DND-41 (cell line): ENCODE measurements around the gene SLC26A11.

Experiments
- ATAC-seq: fragments of 200-7000 bp; cut with Tn5 transposase; 3 replicates; pipeline ENCODE4 v1.9.1; 2021; ENCODE audit warnings: low read depth; ENCODE audit not compliant: insufficient read depth
- DNase-seq: peaks from one replicate; pipeline ENCODE4 v3.0.0-alpha.2; 2020
- H2AFZ ChIP-seq: 2 replicates; pipeline ENCODE4 v1.6.0; 2012; ENCODE audit warnings: low read depth, low read length
- H3K27ac ChIP-seq: 2 replicates; pipeline ENCODE4 v1.5.1; 2012; ENCODE audit warnings: low read length, inconsistent platforms
- H3K27me3 ChIP-seq: fragments of 200-600 bp; sonication (generic); 2 replicates; pipeline ENCODE4 v1.6.0; 2012; ENCODE audit warnings: low read length, mild to moderate bottlenecking, inconsistent platforms; ENCODE audit not compliant: insufficient read depth, poor library complexity
- H3K36me3 ChIP-seq: 2 replicates; pipeline ENCODE4 v1.5.1; 2012; ENCODE audit warnings: low read length, inconsistent platforms; ENCODE audit not compliant: insufficient read depth
- H3K4me1 ChIP-seq: 2 replicates; pipeline ENCODE4 v1.5.1; 2012; ENCODE audit warnings: mild to moderate bottlenecking, low read length; ENCODE audit not compliant: insufficient read depth
- H3K4me2 ChIP-seq: 2 replicates; pipeline ENCODE4 v1.6.0; 2012; ENCODE audit warnings: mild to moderate bottlenecking, moderate library complexity, low read length, inconsistent platforms; ENCODE audit not compliant: insufficient read depth
- H3K4me3 ChIP-seq, 2 experiments: fragments of 200-600 bp in 1 of 2; shearing (Covaris generic) in 1 of 2; 2 replicates each; pipeline ENCODE4 v1.5.1; 2012 to 2016; ENCODE audit warnings: inconsistent platforms in 2 of 2, low read length in 2 of 2, mild to moderate bottlenecking in 2 of 2, low read depth in 1 of 2, moderate library complexity in 1 of 2
- H3K79me2 ChIP-seq: 2 replicates; pipeline ENCODE4 v1.6.0; 2012; ENCODE audit warnings: low read length, inconsistent platforms; ENCODE audit not compliant: insufficient read depth
- H3K9ac ChIP-seq: 2 replicates; pipeline ENCODE4 v1.6.0; 2012; ENCODE audit warnings: low read depth, mild to moderate bottlenecking, inconsistent platforms, low read length, moderate library complexity
- H3K9me3 ChIP-seq: 2 replicates; pipeline ENCODE4 v1.5.1; 2012; ENCODE audit warnings: low read length, moderate library complexity, mild to moderate bottlenecking, inconsistent platforms; ENCODE audit not compliant: insufficient read depth, severe bottlenecking
- H4K20me1 ChIP-seq: 2 replicates; pipeline ENCODE4 v1.6.0; 2012; ENCODE audit warnings: low read length; ENCODE audit not compliant: insufficient read depth
- CTCF ChIP-seq: IDR thresholded peaks from 2 replicates; pipeline ENCODE4 v1.5.1; 2012; ENCODE audit warnings: borderline replicate concordance, low read length, moderate library complexity, mild to moderate bottlenecking; ENCODE audit not compliant: poor library complexity, severe bottlenecking; ENCODE audit errors: extremely low read depth
- EZH2 ChIP-seq: IDR thresholded peaks from 3 replicates; pipeline ENCODE4 v1.6.1; 2012; ENCODE audit warnings: borderline replicate concordance, low read depth, mild to moderate bottlenecking, moderate library complexity, low read length, inconsistent platforms; ENCODE audit not compliant: severe bottlenecking

Gene SLC26A11

GRCh38 chr17:80173916-80174315 lies 46.3 kb upstream of the SLC26A11 start:
- Histone ChIP-seq H3K27ac (no peak overlapping the region), H3K27me3 (peaks cover 4% of the 10 kb centered on the region), H3K36me3 (no peaks in the 10 kb centered on the region), H3K79me2 (no peaks in the 10 kb centered on the region), H2AFZ (no peak overlapping the region), H3K9ac (no peak overlapping the region), H4K20me1 (no peaks in the 10 kb centered on the region), H3K9me3 (no peaks in the 10 kb centered on the region), H3K4me1 (no peaks in the 10 kb centered on the region), H3K4me2 (no peak overlapping the region), H3K4me3 (no peak overlapping the region)
- no peak for DNase-seq
- ATAC-seq = no peak
- TF ChIP-seq CTCF (no peak), EZH2 (no peak)

- TF ChIP-seq CTCF = no peak
- TF ChIP-seq EZH2 = no peak
Measured at GRCh38 chr17:80176757-80177156, 43.5 kb upstream of the SLC26A11 start.

GRCh38 chr17:80177986-80178595 lies 42.1 kb upstream of the SLC26A11 start:
- no peak for TF ChIP-seq CTCF
- no peak for TF ChIP-seq EZH2
- H4K20me1 ChIP-seq = no peaks in the 10 kb centered on the region
- ATAC-seq = no peak
- no peak overlapping the region for H3K27ac ChIP-seq
- H3K36me3 ChIP-seq = no peaks in the 10 kb centered on the region
- no peaks in the 10 kb centered on the region for H3K9me3 ChIP-seq
- no peak overlapping the region for H3K9ac ChIP-seq
- DNase-seq = no peak
- peaks cover 9% of the 10 kb centered on the region for H3K27me3 ChIP-seq
- H3K4me3 ChIP-seq = no peak overlapping the region
- H3K4me2 ChIP-seq = no peak overlapping the region
- no peaks in the 10 kb centered on the region for H3K4me1 ChIP-seq
- no peaks in the 10 kb centered on the region for H3K79me2 ChIP-seq
- no peak overlapping the region for H2AFZ ChIP-seq

More at GRCh38 chr17:80176757-80177156, 43.5 kb upstream of the SLC26A11 start:
- H3K79me2 ChIP-seq = no peaks in the 10 kb centered on the region
- no peak overlapping the region for H2AFZ ChIP-seq
- no peak for ATAC-seq
- no peaks in the 10 kb centered on the region for H4K20me1 ChIP-seq
- no peak overlapping the region for H3K4me2 ChIP-seq
- no peaks in the 10 kb centered on the region for H3K9me3 ChIP-seq
- H3K4me1 ChIP-seq = no peaks in the 10 kb centered on the region
- peaks cover 9% of the 10 kb centered on the region for H3K27me3 ChIP-seq
- no peak overlapping the region for H3K4me3 ChIP-seq
- H3K27ac ChIP-seq = no peak overlapping the region
- H3K36me3 ChIP-seq = no peaks in the 10 kb centered on the region
- no peak overlapping the region for H3K9ac ChIP-seq
- no peak for DNase-seq
